Lung microvascular endothelial cell (primary cell): ENCODE data around the gene AHCTF1. TPM values are rescaled to one million over a fixed set of nuclear protein-coding genes. Genes with fewer than 3 reads are reported as not detected.
A peak's percentile ranks its signal among the peaks of the same experiment; 100 is the strongest.
"Not testable (repeated sequence)": the region's sequence is repeated elsewhere in the genome, so short reads cannot be mapped to it uniquely, and the experiment has no call there.

Experiments used
- DNase-seq, 2 donors: peaks; one replicate each; pipeline versions ENCODE4 v3.0.0 to v3.0.0-alpha.2; 2010; ENCODE audit warnings: low read depth in 2 of 2
- total RNA-seq: library from RNA; depleted of rRNA; stranded (reverse); fragments of >200 nt; gene quantifications from 2 replicates; pipeline ENCODE4 v1.2.1, GENCODE V29; 2014

Gene AHCTF1
- total RNA-seq, 1 donor from 2014 or later, result 19.8 TPM

- DNase-seq, result peak; percentile 5 to 16
Observed at GRCh38 chr1:246923482-246923881, 8.3 kb downstream of the AHCTF1 start.

- peak in 1 of 2 donors; percentile 34 for DNase-seq
Observed at GRCh38 chr1:246921481-246921880, 10.3 kb downstream of the AHCTF1 start.

- DNase-seq, result no peak
Observed at GRCh38 chr1:246919902-246920301, 11.8 kb downstream of the AHCTF1 start.

- not testable (repeated sequence) for DNase-seq
Observed at GRCh38 chr1:246916026-246916923, 15.5 kb downstream of the AHCTF1 start.

- peak; percentile 71 to 78 for DNase-seq
Observed at GRCh38 chr1:246907472-246907871, 24.3 kb downstream of the AHCTF1 start.

GRCh38 chr1:246906833-246907232, 24.9 kb downstream of the AHCTF1 start:
- DNase-seq, result no peak

GRCh38 chr1:246901874-246902273, 29.9 kb downstream of the AHCTF1 start:
- DNase-seq, result no peak

- DNase-seq, result no peak
Observed at GRCh38 chr1:246897302-246897701, 34.4 kb downstream of the AHCTF1 start.

- DNase-seq, result no peak
Observed at GRCh38 chr1:246893191-246893939, 38.4 kb downstream of the AHCTF1 start.

- DNase-seq, result no peak
Observed at GRCh38 chr1:246891105-246891504, 40.6 kb downstream of the AHCTF1 start.

- no peak for DNase-seq
Observed at GRCh38 chr1:246888522-246888921, 43.2 kb downstream of the AHCTF1 start.

- not testable (repeated sequence) for DNase-seq
Observed at GRCh38 chr1:246885389-246885788, 46.4 kb downstream of the AHCTF1 start.

GRCh38 chr1:246878551-246878950, 53.2 kb downstream of the AHCTF1 start:
- no peak for DNase-seq

GRCh38 chr1:246876431-246876830, 55.3 kb downstream of the AHCTF1 start:
- DNase-seq, result no peak

- DNase-seq, result peak in 1 of 2 donors; percentile 6
Observed at GRCh38 chr1:246875041-246876026, 56.4 kb downstream of the AHCTF1 start.

GRCh38 chr1:246865921-246866320, 65.8 kb downstream of the AHCTF1 start:
- DNase-seq, result no peak

- not testable (repeated sequence) for DNase-seq
Observed at GRCh38 chr1:246863791-246864190, 68.0 kb downstream of the AHCTF1 start.

GRCh38 chr1:246860401-246860800, 71.3 kb downstream of the AHCTF1 start:
- DNase-seq, result no peak

- DNase-seq, result no peak
Observed at GRCh38 chr1:246856371-246856770, 75.4 kb downstream of the AHCTF1 start.

- peak; percentile 64 to 69 for DNase-seq
Observed at GRCh38 chr1:246850640-246851039, 81.1 kb downstream of the AHCTF1 start.

GRCh38 chr1:246843876-246844275, 87.9 kb downstream of the AHCTF1 start:
- DNase-seq, result no peak
